GM18907 (cell line): ENCODE data around the gene GCC1.
"Not testable (repeated sequence)": the region's sequence is repeated elsewhere in the genome, so short reads cannot be mapped to it uniquely, and the experiment has no call there.

Experiments used
- ATAC-seq: cut with Tn5 transposase; IDR thresholded peaks from one replicate; pipeline ENCODE4 v1.9.1; 2021; ENCODE audit warnings: mild to moderate bottlenecking, moderate library complexity; ENCODE audit not compliant: unreplicated experiment

Gene GCC1

GRCh38 chr7:127589896-127590295 is 4.5 kb upstream of the GCC1 start:
- ATAC-seq = no peak

GRCh38 chr7:127588697-127589482 is 3.5 kb upstream of the GCC1 start:
- ATAC-seq = peak; percentile 19

- peak; percentile 80 for ATAC-seq
These were observed 2.8 kb upstream of the GCC1 start, which contains the start of gene ARF5 for GRCh38 chr7:127588019-127588696. Gene ARF5 (plus strand): TSS chr7:127588411. CDS start chr7:127588499, 88 bp downstream.

GRCh38 chr7:127587663-127588018 is 2.2 kb upstream of the GCC1 start:
- no peak for ATAC-seq

- ATAC-seq = no peak
These were observed 950 bp upstream of the GCC1 start for GRCh38 chr7:127586346-127586745.

- no peak for ATAC-seq
These were observed 750 bp downstream of the GCC1 start for GRCh38 chr7:127584648-127585043.

- ATAC-seq = no peak
These were observed 3.0 kb downstream of the GCC1 start for GRCh38 chr7:127582361-127582760.

- ATAC-seq = no peak
These were observed 3.7 kb downstream of the GCC1 start for GRCh38 chr7:127581716-127582115.

GRCh38 chr7:127580612-127581011 is 4.8 kb downstream of the GCC1 start:
- ATAC-seq = no peak

- ATAC-seq = no peak
These were observed 6.6 kb downstream of the GCC1 start for GRCh38 chr7:127578711-127579275.

GRCh38 chr7:127578036-127578684 is 7.2 kb downstream of the GCC1 start:
- no peak for ATAC-seq

GRCh38 chr7:127571741-127572505 is 13.5 kb downstream of the GCC1 start:
- no peak for ATAC-seq

GRCh38 chr7:127568034-127568433 is 17.4 kb downstream of the GCC1 start:
- ATAC-seq = not testable (repeated sequence)

GRCh38 chr7:127566242-127566641 is 19.2 kb downstream of the GCC1 start:
- ATAC-seq = no peak

GRCh38 chr7:127557803-127558202 is 27.6 kb downstream of the GCC1 start:
- ATAC-seq = no peak

- no peak for ATAC-seq
These were observed 29.0 kb downstream of the GCC1 start for GRCh38 chr7:127556404-127556803.

GRCh38 chr7:127551941-127552340 is 33.5 kb downstream of the GCC1 start:
- no peak for ATAC-seq

GRCh38 chr7:127550247-127550646 is 35.1 kb downstream of the GCC1 start:
- no peak for ATAC-seq

- ATAC-seq = no peak
These were observed 39.1 kb downstream of the GCC1 start for GRCh38 chr7:127546313-127546712.

GRCh38 chr7:127541548-127541947 is 43.8 kb downstream of the GCC1 start:
- no peak for ATAC-seq

GRCh38 chr7:127540461-127540860 is 44.9 kb downstream of the GCC1 start:
- not testable (repeated sequence) for ATAC-seq
